ENCODE results near the gene MON2. TPM values are rescaled to one million over a fixed set of nuclear protein-coding genes. Genes with fewer than 3 reads are reported as not detected.

MON2 gene
- total RNA-seq, 1 experiment from 2014 or later: 24.6 TPM

DNA sequence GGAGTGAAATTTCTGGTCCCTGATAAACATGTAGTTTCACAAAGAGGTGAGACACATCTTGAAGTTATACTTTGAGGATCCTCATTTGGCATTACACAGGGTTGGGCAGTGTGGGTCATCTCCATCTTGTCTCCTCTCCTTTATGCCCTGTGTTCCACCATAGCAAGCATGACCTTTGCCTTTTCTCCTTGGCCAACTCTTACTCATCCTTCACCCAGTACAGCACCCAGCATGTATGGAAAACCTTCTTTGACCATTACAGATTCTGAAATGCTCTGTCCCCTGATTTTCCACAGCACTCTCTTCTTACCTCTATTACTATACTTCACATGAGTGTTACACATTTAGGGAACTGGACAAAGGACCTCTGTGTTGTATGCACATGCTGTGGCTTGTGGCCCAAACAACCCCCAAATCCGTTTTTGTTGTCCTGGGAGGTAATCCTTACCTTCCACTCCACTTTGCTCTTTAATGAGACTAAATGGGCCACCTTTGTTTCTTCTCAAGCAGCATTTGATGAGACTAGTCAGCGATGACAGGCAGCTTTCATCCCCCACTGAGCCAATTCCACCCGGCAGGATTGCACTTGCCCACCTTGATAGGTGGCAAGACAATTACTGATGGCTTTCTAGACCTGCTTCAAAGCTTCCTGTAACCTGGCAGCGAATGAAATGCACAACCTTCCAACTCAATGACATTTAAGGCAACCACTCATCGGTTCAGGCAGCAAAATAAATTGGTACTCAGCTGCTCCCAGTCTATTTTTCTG, 163.5 kb downstream of the MON2 start:
- H3K27me3 ChIP-seq: no peaks in the 10 kb centered on the region
- peaks cover 11% of the 10 kb centered on the region for H3K4me1 ChIP-seq
- no peak overlapping the region for H3K27ac ChIP-seq
- DNase-seq: no peak
- H3K4me3 ChIP-seq: no peak overlapping the region
- H3K9me3 ChIP-seq (replicated peaks): no peaks in the 10 kb centered on the region
- H3K36me3 ChIP-seq: no peaks in the 10 kb centered on the region

DNA sequence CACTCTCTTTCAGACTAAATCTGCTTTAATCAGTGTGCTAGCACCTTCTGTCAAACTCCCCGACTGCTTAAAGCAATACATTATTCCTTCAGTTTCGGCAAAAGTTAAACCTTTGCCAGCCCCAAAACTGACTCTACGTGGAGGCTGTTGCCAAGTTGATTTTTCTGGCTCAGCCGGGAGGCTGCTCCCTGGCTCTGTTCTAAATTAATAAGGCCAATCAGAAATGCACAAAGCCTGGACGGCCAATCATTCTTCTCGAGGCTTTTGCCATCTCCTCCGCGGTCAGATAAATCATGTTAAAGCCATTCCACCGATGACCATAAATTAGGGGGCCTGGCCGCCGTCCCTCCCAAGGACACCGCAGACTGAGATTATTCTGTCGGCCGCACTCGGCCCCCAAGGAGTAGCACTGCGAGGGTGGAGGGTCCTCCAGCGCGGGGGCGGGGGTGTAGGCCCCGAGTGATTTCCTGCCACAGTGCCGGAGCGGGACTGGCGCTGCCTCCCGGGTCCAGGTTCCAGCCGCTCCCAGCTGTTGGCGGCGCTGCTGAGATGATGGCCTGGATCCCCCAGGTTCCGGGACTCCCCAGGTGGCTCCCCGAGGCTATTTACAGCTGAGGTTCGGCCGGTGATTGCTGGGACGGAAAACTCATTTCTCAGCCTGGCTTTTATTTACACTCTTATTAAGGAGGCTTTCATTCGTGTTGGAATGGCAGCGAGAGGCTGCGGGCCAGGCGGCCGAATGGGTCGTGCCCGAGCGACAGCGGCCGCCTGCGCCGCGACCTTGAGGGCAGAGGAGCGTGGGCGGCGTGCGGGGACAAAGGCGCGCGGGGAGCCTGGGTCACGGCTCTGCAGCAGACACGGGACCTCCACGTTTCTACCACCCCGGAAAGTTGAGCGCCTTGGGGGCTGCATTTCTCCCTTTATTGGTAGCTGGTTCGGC, 165.1 kb downstream of the MON2 start:
- Histone ChIP-seq H3K27me3 (no peaks in the 10 kb centered on the region), H3K27ac (no peak overlapping the region), H3K4me1 (peaks cover 9% of the 10 kb centered on the region), H3K9me3 (replicated peaks) (no peaks in the 10 kb centered on the region), H3K36me3 (no peaks in the 10 kb centered on the region), H3K4me3 (no peak overlapping the region)
- no peak for DNase-seq

DNA sequence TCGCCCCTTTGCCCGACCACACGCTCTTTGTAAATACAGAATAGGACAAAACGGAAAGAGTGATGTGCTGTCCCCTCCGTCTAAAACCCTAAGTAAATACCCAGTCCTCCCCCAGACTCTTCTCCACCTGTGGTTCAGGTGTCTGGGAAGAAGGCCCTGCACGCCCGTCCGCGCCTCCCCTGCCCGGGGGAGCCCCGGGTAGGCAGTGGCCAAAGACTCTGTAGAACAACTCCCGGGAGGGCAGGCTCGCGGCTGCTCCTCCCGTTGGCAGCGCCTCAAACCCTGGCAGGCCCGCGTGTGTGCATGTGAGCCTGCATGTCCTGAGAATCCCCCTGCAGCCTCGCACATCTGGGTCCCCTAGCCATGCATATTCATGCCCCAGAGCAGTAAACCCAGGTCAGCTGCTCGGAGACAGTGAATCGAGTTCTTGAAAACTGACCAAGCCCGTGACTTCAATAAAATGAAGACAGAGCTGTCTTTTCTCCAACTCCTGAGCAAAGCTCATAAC, 165.8 kb downstream of the MON2 start:
- no peaks in the 10 kb centered on the region for H3K27me3 ChIP-seq
- no peak overlapping the region for H3K4me3 ChIP-seq
- no peak overlapping the region for H3K27ac ChIP-seq
- H3K4me1 ChIP-seq: peaks cover 2% of the 10 kb centered on the region
- H3K9me3 ChIP-seq (replicated peaks): no peaks in the 10 kb centered on the region
- DNase-seq: no peak
- H3K36me3 ChIP-seq: no peaks in the 10 kb centered on the region

GRCh38 chr12:62635649-62636048, 169.0 kb downstream of the MON2 start:
- Histone ChIP-seq H3K36me3 (no peaks in the 10 kb centered on the region), H3K4me3 (no peak overlapping the region), H3K4me1 (no peaks in the 10 kb centered on the region), H3K27me3 (no peaks in the 10 kb centered on the region), H3K9me3 (replicated peaks) (no peaks in the 10 kb centered on the region), H3K27ac (no peak overlapping the region)
- DNase-seq: no peak

DNA sequence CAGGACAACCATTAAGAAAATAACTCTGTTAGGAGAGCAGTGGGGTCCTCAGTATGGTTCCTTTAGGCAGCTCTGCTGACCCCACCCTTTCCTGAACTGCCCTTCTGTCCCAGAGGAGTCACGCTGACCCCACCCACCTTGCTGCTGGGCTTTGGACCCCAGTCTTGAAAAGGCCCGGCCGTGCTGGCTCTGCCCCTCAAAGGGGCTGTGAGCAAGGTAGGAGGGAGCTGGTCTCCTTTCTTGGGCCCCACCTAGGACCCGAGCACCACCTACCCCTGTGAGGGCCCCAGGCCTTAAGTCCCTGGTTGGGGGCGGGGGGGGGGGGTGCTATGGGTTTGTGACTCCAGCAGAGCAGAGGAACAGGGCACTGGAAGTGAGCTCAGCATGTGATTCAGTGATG, 171.1 kb downstream of the MON2 start:
- no peak overlapping the region for H3K4me3 ChIP-seq
- H3K9me3 ChIP-seq (replicated peaks): no peaks in the 10 kb centered on the region
- H3K4me1 ChIP-seq: no peaks in the 10 kb centered on the region
- DNase-seq: no peak
- H3K36me3 ChIP-seq: no peaks in the 10 kb centered on the region
- no peaks in the 10 kb centered on the region for H3K27me3 ChIP-seq
- H3K27ac ChIP-seq: no peak overlapping the region

DNA sequence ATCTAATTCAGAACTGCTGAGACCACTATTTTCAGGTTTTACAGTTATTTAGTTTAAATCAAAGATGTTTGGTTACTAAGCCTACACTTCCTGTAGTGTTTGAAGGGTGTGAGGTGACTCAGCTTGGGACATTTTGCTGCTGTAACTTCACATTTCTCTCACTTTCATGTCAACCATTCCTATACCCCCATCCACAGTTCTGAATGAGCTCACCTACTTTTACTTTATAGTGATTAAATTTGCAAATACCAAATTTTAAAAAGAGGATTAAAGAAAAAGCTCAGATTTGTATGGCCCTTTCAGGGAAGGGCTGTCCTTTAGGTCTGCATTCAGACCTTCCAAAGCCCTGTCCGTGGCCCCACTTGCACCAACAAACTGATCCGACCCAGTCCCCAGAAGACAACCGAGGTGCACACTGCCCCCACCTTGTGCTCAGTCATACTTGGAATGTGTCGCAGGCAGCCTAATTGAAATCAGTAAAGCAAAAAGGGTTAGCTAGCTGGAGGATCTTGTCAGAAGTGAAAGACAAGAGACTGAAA, 174.4 kb downstream of the MON2 start:
- Histone ChIP-seq H3K4me1 (no peaks in the 10 kb centered on the region), H3K27me3 (no peaks in the 10 kb centered on the region), H3K27ac (no peak overlapping the region), H3K9me3 (replicated peaks) (no peaks in the 10 kb centered on the region), H3K4me3 (no peak overlapping the region), H3K36me3 (no peaks in the 10 kb centered on the region)
- no peak for DNase-seq

DNA sequence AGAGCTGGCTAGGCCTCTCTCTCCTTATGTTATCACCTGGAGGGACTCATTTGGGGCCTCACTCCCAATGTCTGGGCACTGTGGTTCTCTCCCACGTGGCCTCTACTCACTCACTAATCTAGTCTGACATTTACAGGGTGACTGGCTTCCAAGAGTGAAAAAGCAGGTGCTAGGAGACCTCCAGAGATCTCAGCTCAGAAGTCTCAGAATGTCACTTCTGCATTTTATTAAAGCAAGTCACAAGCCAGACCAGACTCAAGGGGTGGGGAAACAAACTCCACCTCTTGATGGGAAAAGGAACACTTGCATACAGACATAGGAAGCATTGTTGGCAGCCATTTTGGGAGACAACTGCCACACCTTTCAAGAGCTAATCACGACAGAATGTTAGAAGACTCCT, 175.9 kb downstream of the MON2 start:
- Histone ChIP-seq H3K27ac (no peak overlapping the region), H3K9me3 (replicated peaks) (no peaks in the 10 kb centered on the region), H3K4me1 (no peaks in the 10 kb centered on the region), H3K4me3 (no peak overlapping the region), H3K36me3 (no peaks in the 10 kb centered on the region), H3K27me3 (no peaks in the 10 kb centered on the region)
- DNase-seq: no peak

- no peaks in the 10 kb centered on the region for H3K27me3 ChIP-seq
- H3K4me1 ChIP-seq: no peaks in the 10 kb centered on the region
- DNase-seq: no peak
Measured at GRCh38 chr12:62643486-62643885, 176.9 kb downstream of the MON2 start.

DNA sequence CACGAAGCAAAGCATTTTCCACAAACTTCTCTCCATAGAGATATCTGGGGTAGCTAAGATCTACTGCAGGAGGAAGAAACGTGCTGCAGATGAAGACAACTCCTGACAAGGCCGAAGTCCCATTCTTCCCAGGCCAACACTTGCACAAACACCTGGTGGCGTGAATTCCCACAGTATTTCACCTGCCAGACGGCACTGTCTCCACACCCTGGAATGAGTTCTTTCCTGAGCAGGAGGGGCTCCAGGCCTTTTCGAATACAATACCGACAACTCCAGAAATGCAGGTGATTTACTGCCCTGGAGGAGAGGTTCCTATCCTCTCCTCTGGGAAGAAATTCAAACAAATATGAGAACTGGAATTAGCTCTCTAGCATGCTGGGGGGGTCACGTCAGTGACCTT, 179.9 kb downstream of the MON2 start:
- DNase-seq: no peak

More at GRCh38 chr12:62643486-62643885, 176.9 kb downstream of the MON2 start:
- no peaks in the 10 kb centered on the region for H3K9me3 ChIP-seq (replicated peaks)
- H3K4me3 ChIP-seq: no peak overlapping the region
- no peak overlapping the region for H3K27ac ChIP-seq
- H3K36me3 ChIP-seq: no peaks in the 10 kb centered on the region

DNA sequence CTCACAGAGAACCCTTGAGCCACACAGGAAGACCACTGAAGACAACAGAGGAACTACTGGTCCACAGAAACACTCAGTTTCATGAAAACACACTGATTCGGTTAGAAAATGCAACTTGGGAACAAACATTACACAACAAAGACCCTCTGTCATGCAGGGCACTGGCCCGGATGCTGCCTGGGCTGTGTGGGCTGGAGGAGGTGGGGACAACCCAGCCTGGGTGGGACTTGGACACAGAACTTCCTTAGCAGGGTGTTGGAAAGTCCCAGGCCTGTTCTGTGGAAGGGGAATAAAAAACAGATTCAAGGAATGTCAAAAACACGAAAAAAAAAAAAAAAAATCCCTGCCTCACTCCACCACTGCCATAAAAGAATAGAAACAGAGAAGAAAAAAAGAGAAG, 181.0 kb downstream of the MON2 start:
- H3K4me3 ChIP-seq: no peak overlapping the region
- H3K36me3 ChIP-seq: no peaks in the 10 kb centered on the region
- H3K27ac ChIP-seq: no peak overlapping the region
- no peaks in the 10 kb centered on the region for H3K4me1 ChIP-seq
- H3K9me3 ChIP-seq (replicated peaks): no peaks in the 10 kb centered on the region
- DNase-seq: no peak
- no peaks in the 10 kb centered on the region for H3K27me3 ChIP-seq

More for the DNA sequence above, 179.9 kb downstream of the MON2 start:
- Histone ChIP-seq H3K4me3 (no peak overlapping the region), H3K36me3 (no peaks in the 10 kb centered on the region), H3K4me1 (no peaks in the 10 kb centered on the region), H3K9me3 (replicated peaks) (no peaks in the 10 kb centered on the region), H3K27me3 (no peaks in the 10 kb centered on the region), H3K27ac (no peak overlapping the region)

DNA sequence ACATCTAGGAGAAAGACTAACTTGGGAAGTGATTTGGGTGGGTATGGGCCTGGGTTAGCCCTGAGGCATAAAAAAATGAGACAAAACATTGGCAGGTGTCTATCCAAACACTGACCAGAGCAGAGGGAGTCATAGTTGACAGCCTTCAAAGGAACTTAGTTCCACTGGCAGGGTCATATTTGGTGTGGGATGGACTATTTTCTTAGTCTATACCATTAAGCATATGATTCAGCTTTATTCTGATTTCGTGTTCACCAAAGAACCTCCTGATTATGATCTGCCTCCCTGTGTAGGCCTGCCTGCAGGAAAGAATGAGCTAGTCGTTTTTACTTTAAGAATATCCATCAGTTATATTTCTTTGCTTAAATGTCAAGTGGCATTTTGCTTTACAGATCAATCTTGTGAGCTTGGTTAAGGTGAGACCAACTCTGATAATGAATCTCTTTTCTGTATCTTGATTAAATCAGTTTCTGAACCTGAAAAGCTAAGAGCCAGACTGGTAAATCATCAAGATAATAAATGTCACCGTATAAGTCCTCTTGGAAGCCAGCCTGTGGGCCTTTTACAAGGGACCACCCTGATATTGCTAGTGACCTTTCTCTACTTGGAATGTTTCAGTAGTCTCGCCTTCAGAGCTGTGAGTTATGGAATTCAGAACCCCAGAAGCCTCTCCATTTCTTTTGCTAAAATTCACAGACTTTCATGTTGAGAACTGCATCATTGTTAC, 182.9 kb downstream of the MON2 start:
- Histone ChIP-seq H3K9me3 (replicated peaks) (no peaks in the 10 kb centered on the region), H3K4me3 (no peak overlapping the region), H3K4me1 (no peaks in the 10 kb centered on the region), H3K36me3 (no peaks in the 10 kb centered on the region), H3K27ac (no peak overlapping the region), H3K27me3 (no peaks in the 10 kb centered on the region)
- no peak for DNase-seq

Other genes with a start within 250 kb of the MON2 start
- 35.5 and 36.6 TPM in 2 replicates for gene USP15, start 206.4 kb upstream of the MON2 start, total RNA-seq (2014; rRNA removed; shearing (Covaris generic))